Parietal lobe (tissue), 1 donor: Measurements from ENCODE around the gene CSAG3. TPM values are rescaled to one million over a fixed set of nuclear protein-coding genes. Genes with fewer than 3 reads are reported as not detected.

Experiments
- total RNA-seq: library from RNA; depleted of rRNA; stranded (reverse); fragments of >200 nt; gene quantifications from one replicate; pipeline ENCODE4 v1.2.3, GENCODE V29; 2014

The CSAG3 gene
- total RNA-seq, result not detected

GRCh38 chrX:152758918-152759317 lies at the start of gene CSAG3:
Gene CSAG3, plus strand, starts transcription at chrX:152759218.

GRCh38 chrX:152713815-152714787 lies 44.9 kb upstream of the CSAG3 start, which contains the start of gene MAGEA2B:
Gene MAGEA2B, plus strand, starts transcription at chrX:152714628. Its CDS starts 2,479 bp downstream, at chrX:152717107.

DNA sequence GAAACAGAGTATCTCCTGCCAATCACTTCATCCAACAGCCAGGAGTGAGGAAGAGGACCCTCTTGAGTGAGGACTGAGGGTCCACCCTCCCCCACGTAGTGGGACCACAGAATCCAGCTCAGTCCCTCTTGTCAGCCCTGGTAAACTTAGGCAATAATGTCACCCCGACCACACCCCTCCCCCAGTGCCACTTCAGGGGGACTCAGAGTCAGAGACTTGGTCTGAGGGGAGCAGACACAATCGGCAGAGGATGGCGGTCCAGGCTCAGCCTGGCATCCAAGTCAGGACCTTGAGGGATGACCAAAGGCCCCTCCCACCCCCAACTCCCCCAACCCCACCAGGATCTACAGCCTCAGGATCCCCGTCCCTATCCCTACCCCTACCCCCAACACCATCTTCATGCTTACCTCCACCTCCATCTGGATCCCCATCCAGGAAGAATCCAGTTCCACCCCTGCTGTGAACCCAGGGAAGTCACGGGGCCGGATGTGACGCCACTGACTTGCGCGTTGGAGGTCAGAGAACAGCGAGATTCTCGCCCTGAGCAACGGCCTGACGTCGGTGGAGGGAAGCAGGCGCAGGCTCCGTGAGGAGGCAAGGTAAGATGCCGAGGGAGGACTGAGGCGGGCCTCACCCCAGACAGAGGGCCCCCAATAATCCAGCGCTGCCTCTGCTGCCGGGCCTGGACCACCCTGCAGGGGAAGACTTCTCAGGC lies 25.6 kb upstream of the CSAG3 start, which contains the start of the genes CSAG1 and MAGEA12:
CSAG1 (minus strand) TSS at position 461 of the 715 bp plus-strand sequence. CDS start 1,261 bp downstream, outside the sequence.
MAGEA12 (plus strand) TSS at position 497 of the 715 bp plus-strand sequence. CDS start 2,405 bp downstream, outside the sequence.

DNA sequence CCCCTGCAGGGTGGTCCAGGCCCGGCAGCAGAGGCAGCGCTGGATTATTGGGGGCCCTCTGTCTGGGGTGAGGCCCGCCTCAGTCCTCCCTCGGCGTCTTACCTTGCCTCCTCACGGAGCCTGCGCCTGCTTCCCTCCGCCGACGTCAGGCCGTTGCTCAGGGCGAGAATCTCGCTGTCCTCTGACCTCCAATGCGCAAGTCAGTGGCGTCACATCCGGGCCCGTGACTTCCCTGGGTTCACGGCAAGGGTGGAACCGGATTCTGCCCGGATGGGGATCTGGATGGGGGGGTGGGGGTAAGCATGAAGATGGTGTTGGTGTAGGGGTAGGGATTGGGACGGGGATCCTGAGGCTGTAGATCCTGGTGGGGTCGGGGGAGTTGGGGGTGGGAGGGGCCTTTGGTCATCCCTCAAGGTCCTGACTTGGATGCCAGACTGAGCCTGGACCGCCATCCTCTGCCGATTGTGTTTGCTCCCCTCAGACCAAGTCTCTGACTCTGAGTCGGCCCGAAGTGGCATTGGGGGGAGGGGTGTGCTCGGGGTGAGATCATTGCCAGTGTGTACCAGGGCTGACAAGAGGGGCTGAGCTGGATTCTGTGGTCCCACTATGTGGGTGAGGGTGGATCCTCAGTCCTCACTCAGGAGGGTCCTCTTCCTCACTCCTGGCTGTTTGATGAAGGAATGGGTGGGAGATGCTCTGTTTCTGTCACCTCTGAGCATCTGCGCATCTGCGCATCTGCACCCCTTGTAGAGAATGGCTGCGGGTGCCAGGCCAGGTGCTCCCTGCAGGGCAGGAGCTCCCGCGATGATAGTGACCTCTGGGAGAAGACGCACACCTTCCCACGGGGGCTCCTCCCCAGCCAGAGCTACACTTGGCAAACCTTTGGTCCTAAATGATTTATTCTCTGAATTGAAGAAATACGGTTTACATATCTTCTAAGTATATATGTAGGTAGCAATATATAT lies 5.0 kb upstream of the CSAG3 start, which contains the start of gene MAGEA2:
MAGEA2 (minus strand) TSS at position 157 of the 965 bp plus-strand sequence. CDS start 2,479 bp downstream, outside the sequence.

GRCh38 chrX:152769549-152770289 lies 10.7 kb downstream of the CSAG3 start, which contains the start of gene MAGEA6:
Gene MAGEA6, minus strand, starts transcription at chrX:152769689. Its CDS starts 2,039 bp downstream, at chrX:152767650.

Other genes starting within 250 kb of the CSAG3 start
- gene GABRQ, start 121.3 kb upstream of the CSAG3 start, total RNA-seq, result 1.3 TPM
- not detected for gene MAGEA3, start 60.4 kb upstream of the CSAG3 start, total RNA-seq
- not detected for gene CSAG2, start 49.9 kb upstream of the CSAG3 start, total RNA-seq
- gene MAGEA2B, start 44.6 kb upstream of the CSAG3 start, total RNA-seq, result not detected
- gene CSAG1, start 25.5 kb upstream of the CSAG3 start, total RNA-seq, result not detected
- not detected for gene MAGEA12, start 25.5 kb upstream of the CSAG3 start, total RNA-seq
- gene MAGEA2, start 5.4 kb upstream of the CSAG3 start, total RNA-seq, result not detected
- not detected for gene MAGEA6, start 10.5 kb downstream of the CSAG3 start, total RNA-seq
- gene CETN2, start 71.5 kb downstream of the CSAG3 start, total RNA-seq, result 43.5 TPM
- gene NSDHL, start 71.8 kb downstream of the CSAG3 start, total RNA-seq, result 36.3 TPM
- gene ZNF185, start 138.8 kb downstream of the CSAG3 start, total RNA-seq, result 3.8 TPM
- 2.8 TPM for gene PNMA5, start 234.9 kb downstream of the CSAG3 start, total RNA-seq